Breast epithelium (tissue), 4 donors: ENCODE results near the gene TRIM65. TPM values are rescaled to one million over a fixed set of nuclear protein-coding genes. Genes with fewer than 3 reads are reported as not detected.
A peak's percentile ranks its signal among the peaks of the same experiment; 100 is the strongest.
"Not testable (repeated sequence)": the region's sequence is repeated elsewhere in the genome, so short reads cannot be mapped to it uniquely, and the experiment has no call there.

Experiments
- DNase-seq, 2 donors: peaks; one replicate each; pipeline ENCODE4 v3.0.0-alpha.2; 2019; ENCODE audit warnings: low spot score in 2 of 2
- H3K27ac ChIP-seq, 2 donors: fragments of 200-600 bp; sonication (generic) in 1 of 2; one replicate each; pipeline ENCODE4 v1.5.1; 2016 to 2019; ENCODE audit warnings: mild to moderate bottlenecking in 1 of 2
- H3K27me3 ChIP-seq, 2 donors: fragments of 200-600 bp; sonication (generic) in 1 of 2; one replicate each; pipeline versions ENCODE4 v1.5.1 to v1.6.0; 2017 to 2019; ENCODE audit warnings: control low read depth in 1 of 2, mild to moderate bottlenecking in 1 of 2
- H3K36me3 ChIP-seq: fragments of 200-600 bp; one replicate; pipeline ENCODE4 v1.5.1; 2019
- H3K4me1 ChIP-seq, 2 donors: fragments of 200-600 bp; sonication (generic); one replicate each; pipeline ENCODE4 v1.5.1; 2016 to 2019; ENCODE audit warnings: control low read depth in 1 of 2
- H3K4me3 ChIP-seq, 3 donors: fragments of 200-600 bp; sonication (generic); 1 replicate in 2 of 3; 2 replicates in 1 of 3; pipeline ENCODE4 v1.5.1; 2016 to 2019; ENCODE audit warnings: mild to moderate bottlenecking in 3 of 3, moderate library complexity in 2 of 3
- H3K9me3 ChIP-seq, 2 donors: fragments of 200-600 bp; sonication (generic) in 1 of 2; one replicate each; pipeline ENCODE4 v1.5.1; 2016 to 2019; ENCODE audit warnings: control low read depth in 1 of 2
- POLR2A ChIP-seq: fragments of 450-650 bp; IDR thresholded peaks from one replicate; pipeline ENCODE4 v1.6.1; 2016; ENCODE audit warnings: antibody characterized with exemption, mild to moderate bottlenecking, moderate library complexity
- POLR2AphosphoS5 ChIP-seq, 3 donors: sonication (generic); formaldehyde crosslinking; IDR thresholded peaks; one replicate each; pipeline ENCODE4 v1.6.1; 2017; ENCODE audit warnings: antibody characterized with exemption in 3 of 3
- intact Hi-C: fragments of 100-400 bp; cut with DNase I; formaldehyde crosslinking; loops from one replicate; pipeline ENCODE4 v1.15.1; 2023; ENCODE audit warnings: low total_unique reads
- total RNA-seq, 3 donors: library from RNA; depleted of rRNA; stranded (reverse); fragments of >200 nt; gene quantifications; one replicate each; pipeline ENCODE4 v1.1.0, GENCODE V29; 2016
- TF ChIP-seq, protein P1 (sequence below), 3 donors: fragments of 450-650 bp; IDR thresholded peaks; one replicate each; pipeline ENCODE4 v1.5.1; 2016 to 2017; ENCODE audit warnings: antibody characterized with exemption in 3 of 3, mild to moderate bottlenecking in 3 of 3, moderate library complexity in 3 of 3

Gene TRIM65
- total RNA-seq, 3 donors from 2014 or later, result 16.7 to 28.8 (median 23.3) TPM

DNA sequence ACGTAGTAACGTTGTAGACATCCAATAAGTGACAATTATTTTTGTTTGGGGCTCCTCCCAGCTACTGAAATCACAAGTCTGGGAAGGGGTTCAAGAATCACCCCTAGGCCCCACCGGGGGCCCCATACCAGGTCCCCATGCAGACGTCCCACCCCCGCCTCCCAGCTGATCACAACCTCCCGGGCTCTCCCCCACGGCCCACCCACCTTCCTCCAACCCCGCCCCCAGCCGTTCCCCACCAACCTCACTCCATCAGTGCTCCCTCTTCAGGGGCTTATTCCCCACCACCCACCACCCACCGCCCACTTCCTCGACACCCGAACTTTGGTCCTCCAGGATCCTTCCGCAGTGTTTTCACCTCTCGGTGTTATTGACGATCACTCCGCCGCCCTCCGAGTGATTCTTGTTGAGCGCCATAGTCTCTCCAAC lies 41.9 kb downstream of the TRIM65 start:
- no peaks in the 10 kb centered on the region for H3K27me3 ChIP-seq
- DNase-seq, result peak in 1 of 2 donors; percentile 41
- H3K4me3 ChIP-seq, result peak overlapping the region; percentile 87 to 99 (median 91)
- intact Hi-C loops, result no loop called here
- H3K36me3 ChIP-seq, result no peaks in the 10 kb centered on the region
- TF ChIP-seq POLR2AphosphoS5 (IDR thresholded peaks at IDR 0.05) (no peak), POLR2A (no peak)
- TF ChIP-seq, protein P1, sequence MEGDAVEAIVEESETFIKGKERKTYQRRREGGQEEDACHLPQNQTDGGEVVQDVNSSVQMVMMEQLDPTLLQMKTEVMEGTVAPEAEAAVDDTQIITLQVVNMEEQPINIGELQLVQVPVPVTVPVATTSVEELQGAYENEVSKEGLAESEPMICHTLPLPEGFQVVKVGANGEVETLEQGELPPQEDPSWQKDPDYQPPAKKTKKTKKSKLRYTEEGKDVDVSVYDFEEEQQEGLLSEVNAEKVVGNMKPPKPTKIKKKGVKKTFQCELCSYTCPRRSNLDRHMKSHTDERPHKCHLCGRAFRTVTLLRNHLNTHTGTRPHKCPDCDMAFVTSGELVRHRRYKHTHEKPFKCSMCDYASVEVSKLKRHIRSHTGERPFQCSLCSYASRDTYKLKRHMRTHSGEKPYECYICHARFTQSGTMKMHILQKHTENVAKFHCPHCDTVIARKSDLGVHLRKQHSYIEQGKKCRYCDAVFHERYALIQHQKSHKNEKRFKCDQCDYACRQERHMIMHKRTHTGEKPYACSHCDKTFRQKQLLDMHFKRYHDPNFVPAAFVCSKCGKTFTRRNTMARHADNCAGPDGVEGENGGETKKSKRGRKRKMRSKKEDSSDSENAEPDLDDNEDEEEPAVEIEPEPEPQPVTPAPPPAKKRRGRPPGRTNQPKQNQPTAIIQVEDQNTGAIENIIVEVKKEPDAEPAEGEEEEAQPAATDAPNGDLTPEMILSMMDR (IDR thresholded peaks at IDR 0.05), result no peak
- peaks cover 0 to 12% of the 10 kb centered on the region in 2 donors for H3K4me1 ChIP-seq
- no peaks in the 10 kb centered on the region for H3K9me3 ChIP-seq
- peak overlapping the region; percentile 99 for H3K27ac ChIP-seq

DNA sequence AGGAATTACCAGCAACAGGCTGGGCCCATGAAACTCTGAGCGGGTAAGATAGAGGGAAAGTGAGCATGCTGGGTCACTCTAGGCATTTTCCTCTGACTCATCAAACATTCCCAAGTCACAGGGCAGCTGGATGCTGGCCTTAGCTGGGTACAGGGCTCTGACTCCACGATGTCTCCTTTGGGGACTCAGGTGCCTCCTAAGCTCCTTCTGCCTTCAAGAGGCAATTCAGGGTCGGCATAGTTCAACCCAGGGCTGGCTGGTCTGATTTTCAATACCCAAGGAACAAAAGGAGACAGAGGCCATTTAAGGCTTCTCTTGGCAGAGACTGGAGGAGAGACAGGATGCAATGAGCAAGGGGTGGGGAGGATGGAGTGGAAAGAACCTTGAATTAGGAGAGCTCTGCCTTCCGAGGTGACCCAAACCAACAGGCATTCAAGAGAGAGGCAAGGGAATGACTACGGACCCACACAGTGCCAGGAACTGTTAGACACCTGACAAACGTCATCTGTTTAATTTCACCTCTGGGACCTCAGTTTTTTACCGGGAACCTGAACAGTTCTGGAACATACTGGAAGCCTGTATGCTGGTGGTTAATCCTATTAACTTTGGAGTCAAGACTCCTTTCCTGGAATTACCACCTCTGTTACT lies 42.5 kb downstream of the TRIM65 start:
- no peaks in the 10 kb centered on the region for H3K27me3 ChIP-seq
- H3K9me3 ChIP-seq, result no peaks in the 10 kb centered on the region
- TF ChIP-seq POLR2A (no peak), POLR2AphosphoS5 (IDR thresholded peaks at IDR 0.05) (peak; percentile 21 to 68 (median 55))
- peaks cover 4 to 19% of the 10 kb centered on the region in 2 donors for H3K4me1 ChIP-seq
- peak overlapping the region; percentile 87 to 99 (median 91) for H3K4me3 ChIP-seq
- DNase-seq, result peak in 1 of 2 donors; percentile 58
- H3K27ac ChIP-seq, result peak overlapping the region; percentile 99
- intact Hi-C loops, result no loop called here
- H3K36me3 ChIP-seq, result no peaks in the 10 kb centered on the region

GRCh38 chr17:75853433-75853832 lies 43.3 kb downstream of the TRIM65 start:
- no peaks in the 10 kb centered on the region for H3K9me3 ChIP-seq
- no peaks in the 10 kb centered on the region for H3K27me3 ChIP-seq
- peak overlapping the region in 2 of 3 donors; percentile 52 to 91 for H3K4me3 ChIP-seq
- peak overlapping the region; percentile 99 for H3K27ac ChIP-seq
- DNase-seq, result peak in 1 of 2 donors; percentile 55
- H3K4me1 ChIP-seq, result peaks cover 5 to 26% of the 10 kb centered on the region in 2 donors
- intact Hi-C loops, result no loop called here
- TF ChIP-seq, protein P1 (IDR thresholded peaks at IDR 0.05), result no peak
- TF ChIP-seq POLR2AphosphoS5 (IDR thresholded peaks at IDR 0.05), result peak in 1 of 3 donors; percentile 21
- H3K36me3 ChIP-seq, result no peaks in the 10 kb centered on the region

DNA sequence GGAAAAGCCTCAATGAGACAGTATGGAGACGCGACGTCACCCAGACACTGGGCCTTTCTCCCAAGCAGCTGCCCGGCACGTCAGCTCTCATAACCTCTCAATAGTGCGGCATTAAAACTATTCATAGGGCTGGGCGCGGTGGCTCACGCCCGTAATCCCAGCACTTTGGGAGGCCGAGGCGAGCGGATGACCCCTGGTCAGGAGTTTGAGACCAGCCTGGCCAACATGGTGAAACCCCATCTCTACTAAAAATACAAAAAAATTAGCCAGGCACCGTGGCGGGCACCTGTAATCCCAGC lies 45.1 kb downstream of the TRIM65 start:
- H3K27me3 ChIP-seq, H3K4me3 ChIP-seq, H3K36me3 ChIP-seq, H3K9me3 ChIP-seq, intact Hi-C loops, DNase-seq: not testable (repeated sequence)
- TF ChIP-seq POLR2AphosphoS5 (IDR thresholded peaks at IDR 0.05), result peak in 1 of 3 donors; percentile 9
- peak overlapping the region; percentile 63 to 79 for H3K27ac ChIP-seq
- peaks cover 11 to 40% of the 10 kb centered on the region in 2 donors for H3K4me1 ChIP-seq

DNA sequence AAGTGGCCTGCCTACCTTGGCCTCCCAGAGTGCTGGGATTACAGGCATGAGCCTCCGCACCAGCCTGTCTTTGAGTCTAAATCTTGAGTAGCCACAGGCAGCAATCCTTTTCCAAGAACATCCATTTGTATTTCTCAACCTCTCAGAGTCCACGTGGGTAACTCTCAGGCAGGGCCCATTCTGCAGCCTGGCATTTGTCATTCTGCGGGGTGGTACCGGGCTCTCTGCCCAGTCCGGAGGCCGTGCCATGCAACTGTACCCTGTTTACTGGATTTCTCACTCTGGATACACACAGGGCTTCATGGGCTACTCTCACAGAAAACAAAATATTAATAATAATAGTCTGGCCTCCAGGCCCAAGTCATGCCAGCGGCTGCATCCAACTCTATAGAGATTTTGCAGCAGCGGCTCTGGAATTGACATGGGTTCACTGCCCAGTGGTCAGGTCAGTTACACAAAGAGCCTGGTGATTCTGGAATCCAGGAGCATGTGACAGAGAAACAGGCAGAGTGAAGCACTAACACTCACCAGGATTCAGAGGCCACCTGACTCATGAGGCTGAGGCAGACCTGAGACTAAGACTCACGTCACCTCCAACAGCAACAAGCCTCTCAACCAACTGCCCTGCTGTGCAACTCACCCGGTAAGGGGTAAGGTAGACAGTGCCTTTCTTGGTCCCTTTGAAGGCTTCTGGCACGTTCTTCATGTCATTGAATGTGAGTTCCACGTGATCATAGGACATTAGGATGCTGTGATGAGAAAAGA lies 45.6 kb downstream of the TRIM65 start:
- H3K4me3 ChIP-seq, result no peak overlapping the region
- no peaks in the 10 kb centered on the region for H3K9me3 ChIP-seq
- H3K27me3 ChIP-seq, result no peaks in the 10 kb centered on the region
- DNase-seq, result peak in 1 of 2 donors; percentile 51
- H3K4me1 ChIP-seq, result peaks cover 11 to 45% of the 10 kb centered on the region in 2 donors
- no peak for TF ChIP-seq POLR2AphosphoS5 (IDR thresholded peaks at IDR 0.05)
- TF ChIP-seq POLR2A, result no peak
- TF ChIP-seq, protein P1 (IDR thresholded peaks at IDR 0.05), result no peak
- H3K27ac ChIP-seq, result peak overlapping the region; percentile 63 to 79
- intact Hi-C loops, result no loop called here
- peaks cover 7% of the 10 kb centered on the region for H3K36me3 ChIP-seq

DNA sequence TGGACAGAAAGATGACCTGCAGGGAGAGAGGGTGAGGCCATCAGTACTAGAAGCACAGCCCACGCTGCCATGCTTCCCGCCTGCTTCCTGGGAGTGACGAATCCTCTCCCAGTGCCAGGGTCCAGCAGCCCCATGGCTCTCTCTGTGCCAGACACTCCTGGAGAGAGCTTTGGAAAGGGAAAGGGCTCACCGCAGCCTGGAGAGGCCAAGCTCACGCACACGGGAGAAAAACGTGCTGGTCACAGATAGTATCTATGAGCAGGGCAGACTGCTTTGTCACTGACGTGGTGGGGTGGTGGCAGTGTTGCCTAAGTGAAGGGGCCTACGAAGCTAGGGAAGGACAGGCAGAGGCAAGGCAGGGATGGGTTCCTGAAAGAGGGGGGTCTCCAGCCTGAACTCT lies 47.0 kb downstream of the TRIM65 start:
- no peak for TF ChIP-seq POLR2AphosphoS5 (IDR thresholded peaks at IDR 0.05)
- TF ChIP-seq POLR2A, result no peak
- TF ChIP-seq, protein P1 (IDR thresholded peaks at IDR 0.05), result no peak
- intact Hi-C loops, result loop anchor here (10.0 kb wide), 1 partner anchor 65 kb away; the partner anchor contains the start of gene UNK
- Histone ChIP-seq H3K9me3 (no peaks in the 10 kb centered on the region), H3K4me1 (peaks cover 15 to 59% of the 10 kb centered on the region in 2 donors), H3K36me3 (peaks cover 7% of the 10 kb centered on the region), H3K4me3 (no peak overlapping the region), H3K27ac (peak overlapping the region; percentile 94 to 95), H3K27me3 (no peaks in the 10 kb centered on the region)
- DNase-seq, result no peak
